HEK293 (cell line): ENCODE results near the gene PLK3.

Experiments
- CTCF ChIA-PET: fragments of 350-600 bp; formaldehyde crosslinking; extraction: SDS; loops from one replicate; lab custom pipeline; 2021; ENCODE audit warnings: antibody characterized with exemption; lab: Yijun Ruan, JAX
- POLR2A ChIA-PET: fragments of 300-600 bp; formaldehyde crosslinking; extraction: SDS; loops from one replicate; lab custom pipeline; 2020; ENCODE audit warnings: antibody characterized with exemption, inconsistent platforms; lab: Yijun Ruan, JAX
- H3K27ac ChIP-seq: fragments of 200-500 bp; sonication (Bioruptor generic); 2 replicates; pipeline ENCODE4 v1.5.1; 2014; ENCODE audit warnings: low read depth, low read length, control low read depth, inconsistent platforms; ENCODE audit errors: extremely low read depth
- H3K36me3 ChIP-seq, 2 experiments: fragments of 200-500 bp in 1 of 2; sonication (Bioruptor generic) in 1 of 2; 1 replicate in 1 of 2; 2 replicates in 1 of 2; pipeline ENCODE4 v1.5.1; 2014 to 2017; ENCODE audit warnings: inconsistent platforms in 2 of 2, low read length in 2 of 2; ENCODE audit not compliant: control insufficient read depth in 2 of 2, insufficient read depth in 1 of 2
- H3K4me1 ChIP-seq: fragments of 200-500 bp; sonication (Bioruptor generic); 2 replicates; pipeline ENCODE4 v1.5.1; 2014; ENCODE audit warnings: mild to moderate bottlenecking, low read length, inconsistent platforms; ENCODE audit not compliant: control insufficient read depth, insufficient read depth
- H3K4me3 ChIP-seq: 2 replicates; pipeline ENCODE4 v1.5.1; 2011; ENCODE audit warnings: low read depth, mild to moderate bottlenecking, control low read depth, low read length, moderate library complexity
- H3K9me3 ChIP-seq: fragments of 200-500 bp; sonication (Bioruptor generic); 2 replicates; pipeline ENCODE4 v1.5.1; 2014; ENCODE audit warnings: low read depth, low read length, inconsistent platforms; ENCODE audit not compliant: control insufficient read depth, insufficient read depth
- ATF2 ChIP-seq: fragments of 450-650 bp; formaldehyde crosslinking; IDR thresholded peaks from 2 replicates; pipeline ENCODE4 v1.5.1; 2016; ENCODE audit warnings: missing biosample characterization, missing genetic modification characterization, low read depth
- EGR2 ChIP-seq: fragments of 450-650 bp; formaldehyde crosslinking; IDR thresholded peaks from 2 replicates; pipeline ENCODE4 v1.5.1; 2016; ENCODE audit warnings: low read depth, missing biosample characterization, missing genetic modification characterization
- PRDM2 ChIP-seq: fragments of 450-650 bp; formaldehyde crosslinking; IDR thresholded peaks from 2 replicates; pipeline ENCODE4 v1.5.1; 2016; ENCODE audit warnings: missing biosample characterization, missing genetic modification characterization, borderline replicate concordance
- SCRT1 ChIP-seq: fragments of 450-650 bp; formaldehyde crosslinking; IDR thresholded peaks from 2 replicates; pipeline ENCODE4 v1.5.1; 2016; ENCODE audit warnings: missing biosample characterization, missing genetic modification characterization, borderline replicate concordance
- SCRT2 ChIP-seq: fragments of 450-650 bp; formaldehyde crosslinking; IDR thresholded peaks from 2 replicates; pipeline ENCODE4 v1.5.1; 2016; ENCODE audit warnings: missing biosample characterization, missing genetic modification characterization
- TCF7L2 ChIP-seq: IDR thresholded peaks from 2 replicates; pipeline ENCODE4 v1.6.1; 2011; ENCODE audit warnings: low read depth, mild to moderate bottlenecking, inconsistent platforms, low read length, moderate library complexity, borderline replicate concordance
- ZEB2 ChIP-seq: fragments of 450-650 bp; formaldehyde crosslinking; IDR thresholded peaks from 2 replicates; pipeline ENCODE4 v1.5.1; 2016; ENCODE audit warnings: missing biosample characterization, missing genetic modification characterization
- ZNF140 ChIP-seq: fragments of 450-650 bp; formaldehyde crosslinking; IDR thresholded peaks from 2 replicates; pipeline ENCODE4 v1.5.1; 2016; ENCODE audit warnings: missing biosample characterization, missing genetic modification characterization
- ZNF26 ChIP-seq: fragments of 450-650 bp; formaldehyde crosslinking; IDR thresholded peaks from 2 replicates; pipeline ENCODE4 v1.5.1; 2016; ENCODE audit warnings: missing biosample characterization, missing genetic modification characterization
- ZNF366 ChIP-seq: fragments of 450-650 bp; formaldehyde crosslinking; conservative IDR thresholded peaks from 2 replicates; pipeline ENCODE4 v1.5.1; 2016; ENCODE audit warnings: missing biosample characterization, missing genetic modification characterization
- ZNF37A ChIP-seq: fragments of 450-650 bp; IDR thresholded peaks from 2 replicates; pipeline ENCODE4 v1.5.1; 2018; ENCODE audit warnings: missing biosample characterization, missing genetic modification characterization
- ZNF521 ChIP-seq: fragments of 450-650 bp; formaldehyde crosslinking; IDR thresholded peaks from 2 replicates; pipeline ENCODE4 v1.5.1; 2017; ENCODE audit warnings: missing biosample characterization, mild to moderate bottlenecking, missing genetic modification characterization
- ZNF529 ChIP-seq: fragments of 450-650 bp; formaldehyde crosslinking; IDR thresholded peaks from 2 replicates; pipeline ENCODE4 v1.5.1; 2017; ENCODE audit warnings: missing genetic modification characterization, missing biosample characterization; ENCODE audit not compliant: insufficient replicate concordance
- ZNF596 ChIP-seq: fragments of 450-650 bp; IDR thresholded peaks from 2 replicates; pipeline ENCODE4 v1.5.0; 2018; ENCODE audit warnings: missing biosample characterization, mild to moderate bottlenecking, missing genetic modification characterization, moderate library complexity
- ZNF629 ChIP-seq: fragments of 450-650 bp; formaldehyde crosslinking; IDR thresholded peaks from 2 replicates; pipeline ENCODE4 v1.5.1; 2017; ENCODE audit warnings: missing biosample characterization, missing genetic modification characterization
- ZNF654 ChIP-seq: fragments of 450-650 bp; formaldehyde crosslinking; IDR thresholded peaks from 2 replicates; pipeline ENCODE4 v1.5.1; 2016; ENCODE audit warnings: low read depth, missing biosample characterization, missing genetic modification characterization
- ZNF837 ChIP-seq: fragments of 450-650 bp; formaldehyde crosslinking; IDR thresholded peaks from 2 replicates; pipeline ENCODE4 v1.5.1; 2016; ENCODE audit warnings: missing biosample characterization, missing genetic modification characterization

Gene PLK3

GRCh38 chr1:44799770-44800584 lies at the start of gene PLK3 (continued):
- TF ChIP-seq ZNF529 (tag by site-specific recombination) (no peak), ZNF37A (tag by site-specific recombination) (no peak), ZEB2 (tag by site-specific recombination) (peak; percentile 98)
- TF ChIP-seq, all 188 proteins: peak for 79

- Histone ChIP-seq H3K4me3 (no peak overlapping the region), H3K36me3 (peaks cover 57 to 98% of the 10 kb centered on the region in 2 experiments), H3K9me3 (no peaks in the 10 kb centered on the region), H3K27ac (no peak overlapping the region), H3K4me1 (no peaks in the 10 kb centered on the region)
- ChIA-PET CTCF (no interaction called here), POLR2A (no interaction called here)
- TF ChIP-seq EGR2 (tag by site-specific recombination), result no peak
- TF ChIP-seq ZNF140 (tag by site-specific recombination), result no peak
- TF ChIP-seq TCF7L2, result no peak
- TF ChIP-seq ZNF596, result no peak
- no peak for TF ChIP-seq ZNF837
- no peak for TF ChIP-seq ZNF654 (tag by site-specific recombination)
These were observed 42.8 kb upstream of the PLK3 start for GRCh38 chr1:44757420-44757819.

DNA sequence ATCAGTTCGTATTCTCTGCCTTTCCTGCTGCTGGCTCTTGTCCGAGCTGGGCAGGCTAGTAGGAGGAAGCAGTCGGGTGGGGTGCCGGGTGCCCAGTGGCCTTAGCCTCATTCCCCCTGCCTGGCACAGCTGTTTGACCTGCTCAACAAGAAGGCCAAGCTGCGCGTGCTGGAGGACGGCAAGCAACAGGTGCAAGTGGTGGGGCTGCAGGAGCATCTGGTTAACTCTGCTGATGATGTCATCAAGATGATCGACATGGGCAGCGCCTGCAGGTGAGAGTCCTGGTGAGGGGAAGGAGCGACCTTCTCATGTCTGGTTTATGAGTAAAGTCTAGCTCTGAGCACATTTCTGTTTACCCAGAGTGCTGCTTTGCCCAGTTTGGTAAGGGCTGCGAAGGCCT lies 41.1 kb upstream of the PLK3 start:
- no peak for TF ChIP-seq ZNF521 (tag by site-specific recombination)
- peak; percentile 49; the same call in 1 of the 2 replicates for TF ChIP-seq ATF2 (tag by site-specific recombination)
- no peak for TF ChIP-seq ZNF26 (tag by site-specific recombination)
- peak; percentile 81 for TF ChIP-seq SCRT1 (tag by site-specific recombination)
- TF ChIP-seq ZNF629 (tag by site-specific recombination), result no peak
- TF ChIP-seq ZNF366 (tag by site-specific recombination), result no peak
- TF ChIP-seq SCRT2 (tag by site-specific recombination), result peak; percentile 97
- no peak for TF ChIP-seq PRDM2 (tag by site-specific recombination)
- Histone ChIP-seq H3K36me3 (peaks cover 56 to 98% of the 10 kb centered on the region in 2 experiments), H3K27ac (no peak overlapping the region), H3K4me1 (no peaks in the 10 kb centered on the region), H3K9me3 (no peaks in the 10 kb centered on the region), H3K4me3 (no peak overlapping the region)
- POLR2A ChIA-PET, result interaction anchor here (1.6 to 3.4 kb wide), 2 partner anchors 16 kb away, joined by 6 to 17 read pairs; partner anchors contain the start of gene RPS8
- CTCF ChIA-PET, result no interaction called here
